Skin epidermis (tissue), 12 donors: ENCODE results near the gene UFD1.
A peak's percentile ranks its signal among the peaks of the same experiment; 100 is the strongest.

ENCODE experiments used
- H3K27ac ChIP-seq, 21 experiments: fragments of 200-600 bp; sonication (generic) in 11 of 21; one replicate each; pipeline ENCODE4 v1.5.0; 2020; ENCODE audit warnings: mild to moderate bottlenecking in 3 of 21, inconsistent platforms in 2 of 21, moderate library complexity in 2 of 21
- H3K4me3 ChIP-seq, 7 experiments: fragments of 200-600 bp; sonication (generic) in 2 of 7; one replicate each; pipeline ENCODE4 v1.5.0; 2020; ENCODE audit warnings: inconsistent platforms in 2 of 7, mild to moderate bottlenecking in 2 of 7, moderate library complexity in 1 of 7

The UFD1 gene

DNA sequence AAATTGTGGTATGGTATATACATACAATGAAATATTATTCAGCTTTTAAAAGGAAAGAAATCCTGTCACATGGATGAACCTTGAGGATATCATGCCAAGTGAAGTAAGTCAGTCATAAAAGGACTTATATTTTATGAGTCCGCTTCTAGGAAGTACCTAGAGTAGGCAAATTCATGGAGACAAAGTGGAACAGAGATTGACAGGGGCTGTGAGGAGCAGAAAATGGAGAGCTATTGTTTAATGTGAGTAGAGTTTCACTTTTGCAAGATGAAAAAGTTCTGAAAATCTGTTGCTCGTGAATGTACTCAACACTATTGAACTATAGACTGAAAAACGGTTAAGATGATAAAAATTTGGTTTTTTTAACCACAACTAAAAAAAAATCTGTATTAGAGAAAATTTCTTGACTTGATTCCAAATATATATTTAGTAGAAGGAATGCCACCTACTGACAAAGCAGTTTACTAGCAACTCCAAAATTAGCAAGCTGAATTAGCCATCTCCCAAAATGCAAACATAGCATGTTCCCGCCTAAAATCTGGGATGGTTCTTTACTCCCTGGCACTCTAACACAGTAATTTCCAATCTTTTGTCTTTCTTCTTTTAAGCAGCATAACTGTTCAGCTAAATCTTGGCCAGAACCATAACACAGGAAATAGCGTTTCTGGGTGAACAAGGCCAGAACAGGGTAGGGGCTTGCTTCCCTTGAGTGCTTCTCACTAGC is 1.5 kb downstream of the UFD1 start:
- Histone ChIP-seq H3K27ac (peak overlapping the region in 11 of 21 experiments; percentile 9 to 100 (median 98)), H3K4me3 (peak overlapping the region; percentile 57 to 92 (median 85))

DNA sequence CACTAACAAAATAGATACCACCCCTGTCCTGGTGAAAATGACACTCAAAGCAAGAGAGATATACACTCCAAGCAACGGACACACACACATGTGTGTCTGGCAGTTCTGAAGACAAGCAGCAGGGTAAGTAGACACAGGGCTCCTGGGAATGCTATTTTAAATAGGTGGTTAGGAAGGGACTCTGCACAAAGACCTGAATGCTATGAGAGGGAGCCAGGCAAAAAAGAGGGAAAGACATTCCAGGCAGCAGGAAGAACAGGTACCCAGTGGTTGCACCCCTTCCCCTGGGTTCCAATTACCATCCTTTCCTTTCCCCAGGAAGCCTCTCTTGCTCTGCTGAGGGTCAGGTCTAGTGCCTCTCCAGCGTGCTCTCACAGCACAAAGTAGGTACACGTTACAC is 3.0 kb downstream of the UFD1 start:
- peak overlapping the region in 1 of 21 experiments; percentile 44 for H3K27ac ChIP-seq

DNA sequence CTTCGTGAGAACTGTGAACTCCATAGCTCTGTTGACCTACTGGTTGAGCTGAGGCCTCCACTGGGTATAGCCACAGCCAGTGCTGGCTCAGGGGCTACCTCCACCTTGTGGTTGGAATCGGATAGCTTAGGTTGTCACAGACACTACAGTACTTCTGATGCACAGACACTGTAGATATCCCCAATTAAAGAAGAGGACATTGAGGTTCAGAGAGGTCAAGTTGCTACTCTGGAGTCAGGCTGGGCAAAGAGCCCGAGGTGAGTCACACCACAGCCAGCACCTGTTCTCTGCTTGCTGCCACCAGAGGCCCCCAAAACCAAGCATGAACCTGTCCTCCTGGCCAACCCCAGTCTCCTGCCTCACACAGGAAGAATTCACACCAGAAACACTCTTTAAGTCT is 5.4 kb downstream of the UFD1 start:
- no peak overlapping the region for H3K27ac ChIP-seq
- no peak overlapping the region for H3K4me3 ChIP-seq

More for the DNA sequence above, 3.0 kb downstream of the UFD1 start:
- H3K4me3 ChIP-seq: no peak overlapping the region

DNA sequence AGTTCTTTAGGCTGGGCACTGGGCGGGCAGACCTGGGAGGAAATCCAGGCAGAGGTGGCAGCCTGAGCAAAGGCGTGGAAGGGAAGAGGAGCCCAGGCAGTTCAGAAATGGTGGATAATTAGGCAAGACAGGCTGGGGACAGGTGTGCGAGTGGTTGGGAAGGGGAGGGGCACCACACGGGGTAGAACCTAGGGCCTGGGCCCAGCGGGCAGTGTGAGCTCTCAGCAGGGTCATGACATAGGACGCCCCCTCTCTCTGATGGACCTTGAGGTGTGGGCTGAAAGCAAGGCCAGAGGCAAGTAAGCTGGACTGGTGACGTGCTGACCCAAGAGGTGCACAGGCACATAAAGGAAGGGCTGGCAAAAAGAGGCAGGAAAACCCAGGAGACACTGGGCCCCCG is 6.8 kb downstream of the UFD1 start:
- Histone ChIP-seq H3K27ac (no peak overlapping the region), H3K4me3 (no peak overlapping the region)

DNA sequence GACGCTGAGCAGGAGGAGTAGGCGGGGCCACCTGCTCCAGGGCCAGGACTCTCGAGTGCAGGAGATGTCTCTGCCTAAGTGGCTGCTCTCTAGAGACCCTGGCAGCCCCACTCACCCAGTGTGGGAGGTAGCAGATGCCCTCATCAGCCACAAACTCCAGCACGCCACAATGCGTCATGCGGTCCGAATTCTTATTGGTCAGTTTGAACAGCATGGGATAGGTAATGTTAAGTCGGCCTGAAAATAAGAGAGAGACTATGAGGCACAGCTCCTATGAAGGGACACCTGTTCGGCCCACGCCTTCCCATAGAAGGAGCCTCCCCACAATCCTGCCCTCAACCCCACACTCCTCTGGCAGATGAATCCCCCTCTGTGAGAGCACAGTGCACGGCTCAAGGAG is 7.4 kb downstream of the UFD1 start:
- no peak overlapping the region for H3K4me3 ChIP-seq
- H3K27ac ChIP-seq: no peak overlapping the region

DNA sequence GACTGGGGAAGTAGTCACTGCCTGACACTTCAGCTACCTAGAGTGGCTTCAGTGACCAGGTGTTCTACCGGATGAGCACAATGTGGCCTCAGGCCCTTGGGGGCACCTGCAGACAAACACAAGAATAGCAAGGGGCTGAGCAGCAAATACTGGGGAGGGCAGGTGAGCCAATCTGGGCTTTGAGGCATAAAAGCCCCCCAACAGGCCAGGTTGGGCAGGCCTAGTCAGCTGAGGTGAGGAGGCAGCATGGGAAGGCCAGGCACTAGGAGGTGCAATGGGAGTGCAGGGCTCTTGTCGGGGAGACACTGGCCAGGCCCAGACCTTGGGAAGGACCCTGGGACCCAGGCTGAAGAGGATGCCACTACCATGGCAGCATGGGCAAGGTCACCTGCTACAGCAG is 9.0 kb downstream of the UFD1 start:
- Histone ChIP-seq H3K27ac (no peak overlapping the region), H3K4me3 (no peak overlapping the region)

DNA sequence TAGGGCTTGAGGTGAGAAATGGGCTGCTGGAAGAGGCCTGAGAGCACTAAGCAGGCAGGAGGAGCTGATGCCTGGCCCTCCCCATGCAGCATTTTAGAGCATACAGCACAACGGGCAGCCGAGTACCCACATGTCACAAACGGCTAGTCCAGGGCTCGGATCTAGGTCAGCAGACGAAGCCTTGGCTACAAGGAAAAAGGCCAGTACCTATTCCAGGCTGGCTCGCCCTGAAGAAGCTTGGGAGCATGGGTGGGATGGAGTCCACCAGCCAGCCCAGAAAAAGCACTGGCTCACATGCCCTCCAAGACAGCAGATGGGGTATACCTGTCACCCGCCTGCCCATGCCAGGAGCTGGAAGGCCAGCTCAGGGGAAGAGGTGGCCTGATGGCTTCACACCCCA is 9.6 kb downstream of the UFD1 start:
- Histone ChIP-seq H3K27ac (no peak overlapping the region), H3K4me3 (no peak overlapping the region)

DNA sequence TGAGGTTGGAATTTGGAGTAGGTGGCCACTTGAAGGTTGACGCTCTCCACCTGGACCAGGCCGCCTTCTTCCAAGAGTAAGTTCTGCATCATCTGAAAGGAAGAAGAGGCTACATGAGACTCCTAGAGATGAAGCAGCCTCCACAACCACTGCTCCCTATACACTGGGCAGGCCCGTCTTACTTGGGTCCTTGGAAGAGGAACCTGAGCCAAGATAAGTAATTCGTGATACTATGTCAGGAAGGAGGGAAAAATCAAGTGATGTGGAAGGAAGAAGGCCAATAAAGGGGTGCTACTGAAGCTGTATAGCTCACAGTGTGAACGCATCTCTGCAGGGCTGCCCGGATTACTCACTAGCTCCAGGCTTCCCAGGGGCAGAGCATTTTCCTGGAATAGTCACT is 11.1 kb downstream of the UFD1 start:
- H3K4me3 ChIP-seq: no peak overlapping the region
- no peak overlapping the region for H3K27ac ChIP-seq

DNA sequence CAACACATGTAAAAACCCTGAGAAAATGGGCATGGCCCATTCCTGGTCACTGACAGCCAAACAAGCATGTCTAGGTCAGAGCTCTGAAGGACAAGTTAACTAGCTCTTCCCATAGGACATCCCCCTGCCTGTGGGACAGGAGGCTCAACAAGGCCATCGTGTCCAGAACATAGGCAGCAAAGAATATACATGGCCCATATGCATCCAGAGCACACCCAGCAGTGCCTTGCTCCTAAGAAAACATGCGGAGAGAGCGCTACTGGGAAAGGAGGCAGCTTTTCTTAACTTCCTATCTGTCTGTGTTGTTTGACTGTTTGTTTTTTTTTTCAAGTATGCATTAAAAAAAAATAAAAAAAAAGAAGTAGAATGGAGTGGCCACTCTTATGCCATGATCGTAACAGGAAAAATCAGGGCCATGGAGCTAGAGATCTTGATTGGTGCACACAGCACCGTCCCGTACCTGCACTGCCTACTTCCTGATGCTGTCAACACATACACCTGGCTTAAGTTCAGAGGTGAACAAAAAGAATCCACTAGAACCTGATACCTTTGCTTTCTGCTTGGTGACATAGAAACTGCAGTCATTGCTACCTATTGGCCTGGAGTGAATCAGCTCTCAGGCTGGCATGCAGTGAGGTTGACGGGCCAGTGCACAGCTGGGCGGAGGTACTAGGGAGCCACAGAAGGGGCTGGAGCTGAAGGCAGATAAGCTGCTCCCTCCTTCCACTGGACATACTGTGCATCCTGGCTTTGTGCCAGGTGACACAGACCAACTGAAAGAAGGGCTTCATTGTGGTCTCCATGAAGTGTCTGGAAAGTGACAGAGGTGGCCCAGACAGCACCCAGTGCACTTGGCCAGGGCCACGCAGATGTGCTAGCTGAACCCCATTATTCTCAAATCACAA is 11.9 kb downstream of the UFD1 start:
- Histone ChIP-seq H3K4me3 (no peak overlapping the region), H3K27ac (no peak overlapping the region)

DNA sequence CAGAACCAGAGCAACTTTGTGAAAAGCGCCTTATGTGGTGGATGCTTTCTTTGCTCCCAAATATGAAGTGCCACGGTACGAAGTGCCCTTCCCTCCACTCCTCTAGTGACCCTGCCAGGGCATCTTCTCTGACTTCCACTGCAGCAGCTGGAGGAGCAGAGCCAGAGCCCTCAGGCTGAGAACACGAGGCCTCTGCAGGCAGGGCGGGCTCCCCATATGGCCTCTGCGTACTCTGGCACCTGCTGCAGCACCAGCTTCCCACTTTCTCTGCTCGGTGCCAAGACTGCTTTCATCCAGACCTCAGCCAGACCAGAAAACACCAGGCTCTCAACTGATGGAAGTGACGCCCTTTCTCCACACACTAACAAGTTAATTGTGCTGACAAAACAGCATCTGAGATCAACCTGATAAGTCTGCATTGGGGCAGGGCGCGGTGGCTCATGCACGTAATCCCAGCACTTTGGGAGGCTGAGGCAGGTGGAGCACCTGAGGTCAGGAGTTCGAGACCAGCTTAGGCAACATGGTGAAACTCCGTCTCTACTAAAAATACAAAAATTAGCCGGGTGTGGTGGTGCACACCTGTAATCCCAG is 12.8 kb downstream of the UFD1 start:
- Histone ChIP-seq H3K4me3 (no peak overlapping the region), H3K27ac (no peak overlapping the region)

DNA sequence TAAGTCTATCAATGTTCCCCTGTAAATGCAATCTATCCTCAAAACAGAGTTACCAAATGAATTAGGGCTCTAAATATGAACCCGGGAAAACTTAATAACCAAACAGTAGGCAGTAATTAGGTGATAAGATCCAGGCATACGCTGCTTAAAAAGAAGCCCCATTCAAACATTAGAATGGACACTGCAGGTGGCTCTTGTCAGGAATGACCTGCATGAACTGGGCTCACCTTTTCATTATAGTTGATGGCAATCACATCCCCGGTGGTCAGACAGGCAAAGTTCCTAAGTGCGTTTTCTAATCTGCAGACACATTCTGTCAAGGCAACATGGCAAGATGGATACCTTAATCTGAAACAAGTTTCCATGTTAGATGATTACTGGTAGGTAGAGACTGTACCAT is 14.0 kb downstream of the UFD1 start:
- Histone ChIP-seq H3K4me3 (no peak overlapping the region), H3K27ac (no peak overlapping the region)

DNA sequence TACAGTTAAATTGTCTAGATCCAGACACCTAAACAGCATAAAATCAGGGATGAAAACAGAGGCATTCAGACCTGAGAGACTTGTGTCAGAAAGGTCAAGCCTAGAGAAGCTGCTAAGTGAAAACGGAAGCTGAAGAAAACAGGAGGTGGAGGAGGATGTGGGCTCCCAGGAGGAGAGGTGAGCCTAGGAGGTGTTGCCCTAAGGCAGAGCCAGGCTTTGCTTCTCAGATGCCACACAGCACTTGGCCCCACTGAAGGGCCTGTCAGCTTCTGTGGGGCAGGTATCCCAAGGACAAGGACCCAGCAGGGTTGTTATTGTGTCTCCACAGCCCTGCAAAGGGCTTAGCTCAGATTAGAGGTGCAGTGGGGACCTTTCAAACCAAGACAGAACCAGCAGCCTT is 14.4 kb downstream of the UFD1 start:
- H3K27ac ChIP-seq: peak overlapping the region in 3 of 21 experiments; percentile 8 to 43 (median 23)
- H3K4me3 ChIP-seq: no peak overlapping the region

DNA sequence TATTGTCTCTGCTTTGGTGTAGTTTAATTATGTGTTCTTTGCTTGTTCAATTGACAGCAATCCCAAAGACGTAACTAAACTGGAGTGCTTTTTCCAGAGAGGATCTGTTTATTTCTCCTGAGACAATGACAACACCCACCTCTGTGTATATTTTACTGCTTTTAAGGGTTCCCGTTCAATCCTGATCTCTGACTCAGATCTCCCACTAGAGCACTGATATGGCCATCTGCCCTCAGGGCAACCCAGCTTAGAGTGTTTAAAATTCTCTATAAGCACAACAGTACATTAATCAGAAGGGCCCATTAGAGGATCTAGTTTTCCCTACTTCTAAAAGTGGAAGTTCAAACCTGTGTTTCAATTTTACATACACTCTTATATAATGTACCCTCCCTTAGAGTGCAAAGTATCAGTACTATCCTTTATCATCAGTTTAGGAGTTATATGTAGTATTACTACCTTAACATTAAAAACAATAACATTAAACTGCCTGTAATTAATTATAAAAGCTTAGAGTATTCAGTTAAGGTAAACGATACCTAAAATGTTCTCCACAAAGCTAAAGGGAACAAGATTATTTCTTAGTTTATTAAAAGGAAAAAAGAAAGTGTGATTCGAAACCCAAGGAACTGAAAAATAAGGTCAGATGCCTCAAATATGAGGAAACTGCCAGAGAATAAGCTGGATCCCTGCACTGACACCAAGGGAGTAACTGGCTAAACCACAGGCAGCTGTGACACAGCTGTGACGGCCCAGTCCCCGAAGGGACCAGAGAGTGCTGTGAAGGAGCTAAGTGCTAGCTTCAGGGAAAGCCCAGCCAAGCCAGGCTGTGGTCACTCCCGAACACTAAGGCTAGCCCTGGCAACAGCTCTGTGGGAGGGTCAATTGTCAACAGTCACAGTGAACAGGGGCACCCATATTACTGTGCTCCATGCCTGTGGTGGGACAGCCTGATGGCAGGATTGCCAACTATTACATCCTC is 15.2 kb downstream of the UFD1 start:
- Histone ChIP-seq H3K27ac (peak overlapping the region in 1 of 21 experiments; percentile 40), H3K4me3 (no peak overlapping the region)

DNA sequence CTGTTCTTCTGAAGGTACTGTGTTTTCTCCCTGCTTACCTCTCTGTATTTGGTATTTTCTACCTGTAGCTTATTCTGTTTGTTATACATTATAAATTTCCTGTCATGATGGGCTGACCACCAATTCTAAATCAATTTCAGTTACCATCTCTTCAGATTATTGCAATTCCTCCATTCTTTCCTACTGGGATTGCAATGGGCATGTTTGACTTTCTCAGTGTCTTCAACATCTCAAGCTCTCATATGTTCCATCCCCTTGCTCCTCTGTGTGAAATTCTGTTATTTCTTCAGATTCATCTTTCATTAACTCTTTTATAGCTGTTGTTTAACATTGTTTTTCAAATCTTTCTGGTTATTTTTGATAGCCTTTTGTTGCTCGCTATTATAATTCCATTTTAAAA is 16.0 kb downstream of the UFD1 start:
- Histone ChIP-seq H3K27ac (no peak overlapping the region), H3K4me3 (no peak overlapping the region)

DNA sequence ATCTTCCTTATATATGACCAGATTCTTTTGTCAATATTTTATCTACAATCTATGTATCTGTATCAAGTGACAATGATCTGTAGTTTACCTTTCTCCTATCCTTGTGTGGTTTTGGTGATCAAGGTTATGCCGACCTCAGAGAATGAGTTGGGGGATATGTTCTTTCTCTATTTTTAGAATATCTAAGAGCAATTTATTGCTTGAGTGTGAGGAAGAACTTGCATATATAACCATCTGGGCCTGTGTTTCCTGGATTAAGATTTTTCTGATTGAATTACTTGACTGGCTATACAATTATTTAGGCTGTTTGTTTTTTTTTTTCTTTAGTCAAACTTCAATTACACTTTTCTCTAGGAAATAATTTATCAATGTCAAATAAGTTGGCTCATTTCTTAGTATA is 17.5 kb downstream of the UFD1 start:
- Histone ChIP-seq H3K4me3 (no peak overlapping the region), H3K27ac (no peak overlapping the region)

DNA sequence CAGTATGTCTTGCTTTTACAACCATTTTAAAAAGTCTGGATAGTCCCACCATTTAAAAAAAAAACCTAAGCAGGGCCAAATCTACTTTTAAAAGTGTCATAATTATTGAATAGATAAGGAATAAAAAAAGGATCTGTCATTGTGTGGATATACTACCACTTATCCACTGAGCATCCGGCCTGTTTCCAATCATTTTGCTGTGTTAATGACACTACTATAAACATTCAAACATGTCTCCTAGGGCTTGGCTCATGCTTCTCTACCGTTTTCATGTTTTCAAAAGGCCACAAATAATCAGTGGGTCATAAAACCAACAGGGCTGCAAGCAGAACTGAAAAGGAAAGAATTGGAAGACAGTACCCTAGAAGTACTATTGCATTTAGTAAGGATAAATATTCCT is 19.0 kb downstream of the UFD1 start:
- Histone ChIP-seq H3K27ac (no peak overlapping the region), H3K4me3 (no peak overlapping the region)

DNA sequence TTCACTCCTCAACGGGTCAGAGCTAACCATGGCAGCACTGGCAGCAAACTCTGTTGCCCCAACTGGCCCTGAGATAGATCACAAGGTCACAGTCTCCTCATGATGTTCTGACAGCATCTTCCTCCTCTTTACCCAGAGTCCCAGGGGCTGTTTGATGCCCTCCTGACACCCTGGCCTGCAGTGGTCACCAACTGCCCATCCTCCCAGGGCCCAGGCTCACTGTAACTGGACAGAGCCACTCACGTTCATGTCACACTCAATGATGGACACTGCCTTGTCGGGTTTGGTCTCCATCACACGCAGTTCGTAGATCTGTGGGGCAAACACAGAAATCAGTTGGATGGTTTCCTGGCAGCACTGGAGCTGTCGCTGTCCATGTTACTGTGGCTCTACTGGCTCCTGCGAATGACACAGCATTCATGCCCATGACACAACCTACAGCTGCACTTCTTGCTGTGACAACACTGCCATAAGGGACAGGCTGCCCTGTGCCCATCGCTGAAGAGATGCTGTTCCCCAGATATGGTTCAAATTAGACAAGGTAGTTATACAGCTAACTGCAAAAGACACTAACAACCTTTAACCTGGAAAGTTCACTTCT is 21.1 kb downstream of the UFD1 start:
- H3K4me3 ChIP-seq: no peak overlapping the region
- no peak overlapping the region for H3K27ac ChIP-seq

DNA sequence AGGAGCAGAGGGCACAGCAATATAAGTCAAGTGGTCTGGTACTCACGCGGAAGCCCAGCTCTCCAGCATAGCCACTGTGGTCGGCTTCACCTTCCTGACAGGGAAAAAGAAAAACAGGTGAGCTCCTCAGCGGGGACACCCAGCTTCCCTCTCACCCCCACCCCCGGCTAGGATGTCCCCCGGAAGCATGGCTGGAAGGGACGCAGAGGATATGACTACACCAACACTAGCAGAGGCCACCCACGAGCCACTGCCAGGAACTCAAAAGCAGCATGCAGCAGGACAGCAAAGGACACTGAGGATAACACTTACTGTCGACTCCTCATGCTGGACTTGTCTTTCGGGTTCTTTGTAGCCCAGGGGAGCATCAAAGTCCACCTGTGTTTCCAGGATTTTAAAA is 22.5 kb downstream of the UFD1 start:
- H3K27ac ChIP-seq: no peak overlapping the region
- no peak overlapping the region for H3K4me3 ChIP-seq
